KMS-11 (cell line): ENCODE results near the gene ENPP6.

Experiments used
- H2AFZ ChIP-seq: fragments of 200-600 bp; sonication (generic); 2 replicates; pipeline ENCODE4 v1.6.1; 2016; ENCODE audit warnings: antibody characterized with exemption, mixed run types, low read depth
- H3K27ac ChIP-seq: fragments of 200-600 bp; sonication (generic); 2 replicates; pipeline ENCODE4 v1.6.1; 2016; ENCODE audit warnings: mild to moderate bottlenecking, mixed run types
- H3K27me3 ChIP-seq: fragments of 200-600 bp; sonication (generic); 2 replicates; pipeline ENCODE4 v1.6.1; 2017; ENCODE audit warnings: mild to moderate bottlenecking, low read depth, mixed run types, moderate library complexity; ENCODE audit not compliant: insufficient read depth
- H3K36me3 ChIP-seq: fragments of 200-600 bp; sonication (generic); 2 replicates; pipeline ENCODE4 v1.6.1; 2017; ENCODE audit warnings: mild to moderate bottlenecking, mixed run types; ENCODE audit not compliant: insufficient read depth
- H3K4me1 ChIP-seq: fragments of 200-600 bp; sonication (generic); 2 replicates; pipeline ENCODE4 v1.6.1; 2016; ENCODE audit warnings: mild to moderate bottlenecking, low read depth, mixed run types; ENCODE audit not compliant: poor library complexity, severe bottlenecking
- H3K4me2 ChIP-seq: fragments of 200-600 bp; sonication (generic); 2 replicates; pipeline ENCODE4 v1.7.0; 2016; ENCODE audit warnings: mild to moderate bottlenecking, mixed run types
- H3K4me3 ChIP-seq: fragments of 200-600 bp; sonication (generic); IDR thresholded peaks from 2 replicates; pipeline ENCODE4 v1.6.1; 2017; ENCODE audit warnings: low read depth, low read length, mixed read lengths; ENCODE audit not compliant: insufficient read depth
- H3K79me2 ChIP-seq: fragments of 200-600 bp; sonication (generic); 2 replicates; pipeline ENCODE4 v1.6.1; 2016; ENCODE audit warnings: low read depth, mixed run types; ENCODE audit not compliant: insufficient read depth
- H3K9ac ChIP-seq: fragments of 200-600 bp; sonication (generic); 2 replicates; pipeline ENCODE4 v1.6.1; 2016; ENCODE audit warnings: mild to moderate bottlenecking, mixed run types
- H4K20me1 ChIP-seq: fragments of 200-600 bp; sonication (generic); 2 replicates; pipeline ENCODE4 v1.6.1; 2016; ENCODE audit warnings: mild to moderate bottlenecking, mixed run types; ENCODE audit not compliant: insufficient read depth
- TF ChIP-seq, protein P1 (sequence below): fragments of 200-600 bp; sonication (generic); conservative IDR thresholded peaks from 2 replicates; pipeline ENCODE4 v1.6.1; 2017; ENCODE audit warnings: low read depth, mild to moderate bottlenecking, antibody characterized with exemption, low read length, moderate library complexity, mixed read lengths

ENPP6 gene

DNA sequence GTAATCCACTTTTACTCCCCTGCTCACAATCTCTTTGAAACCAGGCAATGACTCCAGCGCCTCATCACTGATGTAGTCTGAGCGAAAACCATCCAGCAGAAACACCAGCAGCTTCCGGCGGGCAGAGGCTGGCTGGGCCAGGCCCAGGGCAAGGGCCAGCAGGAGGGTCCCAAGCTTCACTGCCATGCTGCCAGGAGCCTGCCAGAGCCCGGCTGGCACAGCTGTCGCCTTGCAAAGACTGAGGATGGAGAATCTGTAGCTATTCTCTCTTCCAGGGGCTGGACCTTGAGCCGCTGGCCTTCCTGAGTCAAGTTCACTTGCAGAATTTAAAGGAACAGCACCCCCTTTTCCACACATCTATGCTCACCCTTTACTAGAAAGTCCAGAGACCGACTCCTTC, at the start of gene ENPP6:
Gene ENPP6 (minus strand): TSS at position 240 of the 400 bp plus-strand sequence. CDS start 54 bp downstream, at position 186.
- TF ChIP-seq, protein P1, sequence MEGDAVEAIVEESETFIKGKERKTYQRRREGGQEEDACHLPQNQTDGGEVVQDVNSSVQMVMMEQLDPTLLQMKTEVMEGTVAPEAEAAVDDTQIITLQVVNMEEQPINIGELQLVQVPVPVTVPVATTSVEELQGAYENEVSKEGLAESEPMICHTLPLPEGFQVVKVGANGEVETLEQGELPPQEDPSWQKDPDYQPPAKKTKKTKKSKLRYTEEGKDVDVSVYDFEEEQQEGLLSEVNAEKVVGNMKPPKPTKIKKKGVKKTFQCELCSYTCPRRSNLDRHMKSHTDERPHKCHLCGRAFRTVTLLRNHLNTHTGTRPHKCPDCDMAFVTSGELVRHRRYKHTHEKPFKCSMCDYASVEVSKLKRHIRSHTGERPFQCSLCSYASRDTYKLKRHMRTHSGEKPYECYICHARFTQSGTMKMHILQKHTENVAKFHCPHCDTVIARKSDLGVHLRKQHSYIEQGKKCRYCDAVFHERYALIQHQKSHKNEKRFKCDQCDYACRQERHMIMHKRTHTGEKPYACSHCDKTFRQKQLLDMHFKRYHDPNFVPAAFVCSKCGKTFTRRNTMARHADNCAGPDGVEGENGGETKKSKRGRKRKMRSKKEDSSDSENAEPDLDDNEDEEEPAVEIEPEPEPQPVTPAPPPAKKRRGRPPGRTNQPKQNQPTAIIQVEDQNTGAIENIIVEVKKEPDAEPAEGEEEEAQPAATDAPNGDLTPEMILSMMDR = no peak
- H3K4me1 ChIP-seq = no peaks in the 10 kb centered on the region
- H2AFZ ChIP-seq = no peak within 1 kb of the TSS
- no peaks in the 10 kb centered on the region for H3K27me3 ChIP-seq
- H3K27ac ChIP-seq = no peak within 1 kb of the TSS
- no peaks in the 10 kb centered on the region for H3K79me2 ChIP-seq
- H3K4me2 ChIP-seq = no peak within 1 kb of the TSS
- no peaks in the 10 kb centered on the region for H4K20me1 ChIP-seq
- H3K4me3 ChIP-seq = no peak within 1 kb of the TSS
- H3K9ac ChIP-seq = no peak within 1 kb of the TSS
- no peaks in the 10 kb centered on the region for H3K36me3 ChIP-seq

DNA sequence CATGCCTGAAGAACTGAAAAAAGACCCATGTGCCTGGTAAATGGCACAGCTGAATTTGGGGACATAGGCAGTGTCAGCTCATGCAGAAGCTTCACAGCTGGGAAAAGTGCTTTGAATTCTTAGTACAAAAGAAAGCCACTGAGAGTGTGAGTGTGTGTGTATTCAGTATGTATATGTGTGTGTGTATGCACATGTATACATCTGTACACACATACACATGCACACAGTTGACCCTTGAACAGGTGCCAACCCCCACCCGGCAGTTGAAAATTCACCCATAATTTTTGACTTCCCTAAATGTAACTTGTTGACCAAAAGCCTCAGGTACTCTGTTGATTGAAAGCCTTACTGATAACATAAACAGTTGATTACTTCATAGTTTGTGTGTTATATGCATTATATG, 49.5 kb upstream of the ENPP6 start:
- H3K36me3 ChIP-seq = no peaks in the 10 kb centered on the region
- H2AFZ ChIP-seq = peak overlapping the region; percentile 31; the same call in 1 of the 2 replicates
- H3K9ac ChIP-seq = peak overlapping the region; percentile 69; the same call in 1 of the 2 replicates
- peaks cover 98% of the 10 kb centered on the region for H3K4me1 ChIP-seq
- no peak overlapping the region for H3K4me3 ChIP-seq
- H3K27me3 ChIP-seq = no peaks in the 10 kb centered on the region
- H3K27ac ChIP-seq = peak overlapping the region; percentile 91
- H3K79me2 ChIP-seq = no peaks in the 10 kb centered on the region; the same call in 1 of the 2 replicates
- TF ChIP-seq, protein P1 = no peak
- H3K4me2 ChIP-seq = peak overlapping the region; percentile 82
- no peaks in the 10 kb centered on the region for H4K20me1 ChIP-seq

DNA sequence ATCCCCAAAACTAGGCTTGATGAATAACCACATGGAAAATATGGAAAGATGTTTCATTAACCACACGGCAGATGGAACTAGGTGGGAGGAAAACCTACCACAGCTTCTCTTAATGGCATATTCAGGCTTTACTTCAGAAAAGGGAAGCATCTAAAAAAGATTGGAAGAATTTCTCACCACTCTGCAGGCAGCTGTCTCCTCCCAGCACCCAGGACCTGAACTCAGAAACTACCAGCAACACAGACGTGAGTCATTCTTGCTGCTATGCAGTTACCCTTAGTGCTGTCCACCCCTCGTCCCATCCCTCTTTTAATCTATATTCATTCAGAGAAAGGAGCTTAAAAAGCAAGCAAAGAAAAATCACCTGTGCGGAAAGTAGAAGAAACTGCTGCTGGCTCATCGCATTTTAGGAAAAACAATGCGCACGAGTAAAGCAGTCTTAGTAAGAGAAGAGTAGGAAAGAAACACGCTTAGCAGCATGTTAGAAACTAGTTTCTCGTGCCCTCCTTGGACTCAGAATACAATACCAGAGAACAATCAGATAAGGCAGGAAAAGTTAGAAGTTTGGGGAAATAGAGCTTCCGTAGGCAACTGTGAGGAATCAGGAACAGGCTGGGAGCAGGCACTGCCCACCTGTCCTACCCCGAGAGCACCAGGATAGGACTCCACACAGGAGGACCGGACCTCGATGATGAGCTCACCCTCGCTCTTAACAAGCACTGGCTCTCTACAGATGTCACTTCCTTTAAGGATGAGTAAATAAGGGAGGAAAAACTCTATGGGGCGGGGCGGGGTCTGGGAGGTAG, 48.1 kb upstream of the ENPP6 start:
- H3K79me2 ChIP-seq = no peaks in the 10 kb centered on the region; the same call in 1 of the 2 replicates
- H4K20me1 ChIP-seq = no peaks in the 10 kb centered on the region
- no peak overlapping the region; the same call in 1 of the 2 replicates for H2AFZ ChIP-seq
- H3K27ac ChIP-seq = peak overlapping the region; percentile 91
- TF ChIP-seq, protein P1 = 0 out of 2 replicates have a peak, but pooled peaks have one; percentile 11
- peaks cover 85% of the 10 kb centered on the region for H3K4me1 ChIP-seq
- H3K4me3 ChIP-seq = no peak overlapping the region
- no peaks in the 10 kb centered on the region for H3K27me3 ChIP-seq
- peak overlapping the region; percentile 56 for H3K9ac ChIP-seq
- peak overlapping the region; percentile 82 for H3K4me2 ChIP-seq
- no peaks in the 10 kb centered on the region for H3K36me3 ChIP-seq

DNA sequence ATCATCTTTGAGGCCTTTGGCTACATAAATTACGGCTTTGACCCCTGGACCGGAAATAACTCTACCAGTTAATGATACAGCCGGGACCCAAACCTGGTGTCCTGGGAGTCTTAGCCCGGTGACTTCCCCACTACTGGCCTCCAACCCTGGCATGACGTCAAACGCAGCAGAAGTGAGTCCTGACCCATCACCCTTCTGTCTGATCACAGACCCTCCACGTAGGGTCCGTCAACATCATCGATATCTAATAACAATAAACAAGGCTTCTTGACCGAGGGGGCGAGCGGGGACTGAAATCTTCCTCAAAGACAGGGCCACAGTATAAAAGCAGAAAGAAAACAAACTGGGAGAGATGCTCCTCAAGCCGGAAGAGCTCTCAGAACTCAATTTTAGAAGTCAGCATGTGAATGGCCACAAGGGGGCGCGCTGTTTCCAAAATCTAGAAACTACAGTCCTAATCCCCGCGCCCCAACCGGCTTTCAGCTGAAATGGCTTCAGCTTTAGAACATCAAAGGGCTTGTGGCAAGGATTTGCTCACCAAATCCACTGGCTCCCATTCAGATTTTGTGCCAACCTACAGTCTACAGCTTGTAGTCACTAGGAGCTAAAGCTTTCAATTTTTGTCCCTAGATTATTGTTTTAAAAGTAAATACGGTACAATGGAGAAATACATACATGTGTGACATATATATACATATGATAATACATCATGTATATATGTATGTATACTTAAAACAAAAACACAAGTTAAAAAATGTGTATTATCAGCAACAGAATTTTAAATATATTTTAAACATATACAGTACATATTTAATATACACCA, 46.4 kb upstream of the ENPP6 start:
- Histone ChIP-seq H3K4me3 (no peak overlapping the region), H3K4me1 (peaks cover 69% of the 10 kb centered on the region), H3K4me2 (peak overlapping the region; percentile 82), H4K20me1 (no peaks in the 10 kb centered on the region), H3K9ac (peak overlapping the region; percentile 56; the same call in 1 of the 2 replicates), H3K79me2 (no peaks in the 10 kb centered on the region; the same call in 1 of the 2 replicates), H3K36me3 (no peaks in the 10 kb centered on the region), H3K27ac (peak overlapping the region; percentile 91; the same call in 1 of the 2 replicates), H3K27me3 (no peaks in the 10 kb centered on the region), H2AFZ (peak overlapping the region; percentile 53)
- TF ChIP-seq, protein P1 = peak; percentile 98
